ENCODE results near the gene TMEM158.

TMEM158 gene

GRCh38 chr3:45211466-45212094, 14.5 kb downstream of the TMEM158 start:
- no peak for ATAC-seq

DNA sequence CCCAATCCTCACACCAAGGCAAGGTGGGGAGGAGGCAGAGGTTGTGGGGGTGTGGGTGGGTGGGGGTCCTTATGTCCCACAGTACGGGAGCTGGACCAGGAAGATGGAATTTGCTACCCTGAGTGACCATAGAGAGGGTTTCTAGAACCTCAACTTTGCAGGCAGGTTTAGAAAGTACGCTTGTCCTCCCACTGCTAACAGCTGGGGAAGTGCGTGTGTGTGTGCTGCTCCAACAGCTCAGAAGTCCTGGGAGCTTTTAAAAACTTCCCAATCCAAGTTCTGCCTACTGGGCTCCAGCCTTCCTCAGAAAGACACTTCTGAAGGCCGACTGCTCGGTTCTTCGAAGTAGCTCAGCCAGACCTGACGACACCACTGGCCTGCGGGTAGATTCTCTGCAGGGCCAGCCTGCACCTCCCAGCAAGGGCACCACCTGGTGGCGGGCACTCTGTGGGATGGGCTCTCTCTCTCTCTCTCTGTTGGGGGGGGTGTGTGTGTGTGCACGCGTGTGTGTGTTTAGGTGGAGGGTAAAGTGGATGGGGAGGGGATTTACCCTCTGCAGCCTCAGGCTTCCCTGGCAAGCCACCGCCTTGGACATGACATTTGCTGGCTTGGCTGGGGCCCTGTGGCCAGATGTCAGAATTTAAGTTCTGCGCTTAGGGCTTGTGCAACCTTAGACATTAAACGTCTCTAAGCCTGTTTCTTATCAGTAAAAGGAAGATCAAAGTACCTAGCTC, 15.6 kb downstream of the TMEM158 start:
- ATAC-seq, result peak; percentile 99
- TF ChIP-seq SNAI2 (CRISPR knock-in tag; IDR thresholded peaks at IDR 0.05), result no peak
- TF ChIP-seq ZFP30 (CRISPR knock-in tag; IDR thresholded peaks at IDR 0.05), result peak; percentile 9; the same call in 1 of the 2 replicates

More at GRCh38 chr3:45211466-45212094, 14.5 kb downstream of the TMEM158 start:
- TF ChIP-seq ESRRG (CRISPR knock-in tag; IDR thresholded peaks at IDR 0.05), result no peak
- TF ChIP-seq ARNTL (CRISPR knock-in tag; IDR thresholded peaks at IDR 0.05; ENCODE audit: borderline replicate concordance, low read depth), result no peak
- no peak for TF ChIP-seq ZNF8 (CRISPR knock-in tag; IDR thresholded peaks at IDR 0.05)
- TF ChIP-seq ZC3H10 (CRISPR knock-in tag; IDR thresholded peaks at IDR 0.05), result no peak
- TF ChIP-seq, protein P1, sequence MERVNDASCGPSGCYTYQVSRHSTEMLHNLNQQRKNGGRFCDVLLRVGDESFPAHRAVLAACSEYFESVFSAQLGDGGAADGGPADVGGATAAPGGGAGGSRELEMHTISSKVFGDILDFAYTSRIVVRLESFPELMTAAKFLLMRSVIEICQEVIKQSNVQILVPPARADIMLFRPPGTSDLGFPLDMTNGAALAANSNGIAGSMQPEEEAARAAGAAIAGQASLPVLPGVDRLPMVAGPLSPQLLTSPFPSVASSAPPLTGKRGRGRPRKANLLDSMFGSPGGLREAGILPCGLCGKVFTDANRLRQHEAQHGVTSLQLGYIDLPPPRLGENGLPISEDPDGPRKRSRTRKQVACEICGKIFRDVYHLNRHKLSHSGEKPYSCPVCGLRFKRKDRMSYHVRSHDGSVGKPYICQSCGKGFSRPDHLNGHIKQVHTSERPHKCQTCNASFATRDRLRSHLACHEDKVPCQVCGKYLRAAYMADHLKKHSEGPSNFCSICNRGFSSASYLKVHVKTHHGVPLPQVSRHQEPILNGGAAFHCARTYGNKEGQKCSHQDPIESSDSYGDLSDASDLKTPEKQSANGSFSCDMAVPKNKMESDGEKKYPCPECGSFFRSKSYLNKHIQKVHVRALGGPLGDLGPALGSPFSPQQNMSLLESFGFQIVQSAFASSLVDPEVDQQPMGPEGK (CRISPR knock-in tag; IDR thresholded peaks at IDR 0.05; ENCODE audit: borderline replicate concordance), result no peak
- no peak for TF ChIP-seq ZFP30 (CRISPR knock-in tag; IDR thresholded peaks at IDR 0.05)
- TF ChIP-seq, protein P2, sequence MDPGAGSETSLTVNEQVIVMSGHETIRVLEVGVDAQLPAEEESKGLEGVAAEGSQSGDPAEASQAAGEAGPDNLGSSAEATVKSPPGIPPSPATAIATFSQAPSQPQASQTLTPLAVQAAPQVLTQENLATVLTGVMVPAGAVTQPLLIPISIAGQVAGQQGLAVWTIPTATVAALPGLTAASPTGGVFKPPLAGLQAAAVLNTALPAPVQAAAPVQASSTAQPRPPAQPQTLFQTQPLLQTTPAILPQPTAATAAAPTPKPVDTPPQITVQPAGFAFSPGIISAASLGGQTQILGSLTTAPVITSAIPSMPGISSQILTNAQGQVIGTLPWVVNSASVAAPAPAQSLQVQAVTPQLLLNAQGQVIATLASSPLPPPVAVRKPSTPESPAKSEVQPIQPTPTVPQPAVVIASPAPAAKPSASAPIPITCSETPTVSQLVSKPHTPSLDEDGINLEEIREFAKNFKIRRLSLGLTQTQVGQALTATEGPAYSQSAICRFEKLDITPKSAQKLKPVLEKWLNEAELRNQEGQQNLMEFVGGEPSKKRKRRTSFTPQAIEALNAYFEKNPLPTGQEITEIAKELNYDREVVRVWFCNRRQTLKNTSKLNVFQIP (CRISPR knock-in tag; IDR thresholded peaks at IDR 0.05; ENCODE audit: borderline replicate concordance, low read depth), result no peak
- no peak for TF ChIP-seq GLIS3 (CRISPR knock-in tag; IDR thresholded peaks at IDR 0.05)
- TF ChIP-seq CSDC2 (CRISPR knock-in tag; IDR thresholded peaks at IDR 0.05), result no peak
- TF ChIP-seq SNAI2 (CRISPR knock-in tag; IDR thresholded peaks at IDR 0.05), result no peak
- TF ChIP-seq, protein P3, sequence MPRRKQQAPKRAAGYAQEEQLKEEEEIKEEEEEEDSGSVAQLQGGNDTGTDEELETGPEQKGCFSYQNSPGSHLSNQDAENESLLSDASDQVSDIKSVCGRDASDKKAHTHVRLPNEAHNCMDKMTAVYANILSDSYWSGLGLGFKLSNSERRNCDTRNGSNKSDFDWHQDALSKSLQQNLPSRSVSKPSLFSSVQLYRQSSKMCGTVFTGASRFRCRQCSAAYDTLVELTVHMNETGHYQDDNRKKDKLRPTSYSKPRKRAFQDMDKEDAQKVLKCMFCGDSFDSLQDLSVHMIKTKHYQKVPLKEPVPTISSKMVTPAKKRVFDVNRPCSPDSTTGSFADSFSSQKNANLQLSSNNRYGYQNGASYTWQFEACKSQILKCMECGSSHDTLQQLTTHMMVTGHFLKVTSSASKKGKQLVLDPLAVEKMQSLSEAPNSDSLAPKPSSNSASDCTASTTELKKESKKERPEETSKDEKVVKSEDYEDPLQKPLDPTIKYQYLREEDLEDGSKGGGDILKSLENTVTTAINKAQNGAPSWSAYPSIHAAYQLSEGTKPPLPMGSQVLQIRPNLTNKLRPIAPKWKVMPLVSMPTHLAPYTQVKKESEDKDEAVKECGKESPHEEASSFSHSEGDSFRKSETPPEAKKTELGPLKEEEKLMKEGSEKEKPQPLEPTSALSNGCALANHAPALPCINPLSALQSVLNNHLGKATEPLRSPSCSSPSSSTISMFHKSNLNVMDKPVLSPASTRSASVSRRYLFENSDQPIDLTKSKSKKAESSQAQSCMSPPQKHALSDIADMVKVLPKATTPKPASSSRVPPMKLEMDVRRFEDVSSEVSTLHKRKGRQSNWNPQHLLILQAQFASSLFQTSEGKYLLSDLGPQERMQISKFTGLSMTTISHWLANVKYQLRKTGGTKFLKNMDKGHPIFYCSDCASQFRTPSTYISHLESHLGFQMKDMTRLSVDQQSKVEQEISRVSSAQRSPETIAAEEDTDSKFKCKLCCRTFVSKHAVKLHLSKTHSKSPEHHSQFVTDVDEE (CRISPR knock-in tag; IDR thresholded peaks at IDR 0.05), result no peak

DNA sequence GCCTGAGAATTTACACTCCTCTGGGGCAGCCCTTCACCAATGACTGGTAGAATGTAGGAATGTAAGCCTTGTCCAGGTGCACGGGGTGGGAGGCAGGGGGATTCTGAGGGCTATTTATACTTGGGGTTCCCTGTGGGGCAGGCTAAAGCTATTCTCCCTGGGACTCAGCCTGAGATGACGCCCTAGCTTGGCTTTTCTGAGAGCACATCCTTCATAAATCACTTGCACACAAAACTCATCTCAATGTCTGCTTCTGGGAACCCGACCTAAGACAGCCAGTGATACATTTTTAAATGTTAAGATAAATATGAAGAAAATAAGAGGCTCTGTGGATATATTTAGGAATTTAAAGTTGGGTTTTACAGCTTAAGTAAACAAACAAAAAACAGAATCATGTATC, 16.6 kb downstream of the TMEM158 start:
- ATAC-seq, result no peak
- TF ChIP-seq TOX (CRISPR knock-in tag; IDR thresholded peaks at IDR 0.05; ENCODE audit: borderline replicate concordance) (no peak), TCF4 (CRISPR knock-in tag; IDR thresholded peaks at IDR 0.05; ENCODE audit: borderline replicate concordance) (no peak), GLIS3 (CRISPR knock-in tag; IDR thresholded peaks at IDR 0.05) (no peak), ESRRG (CRISPR knock-in tag; IDR thresholded peaks at IDR 0.05) (no peak), CSRNP3 (CRISPR knock-in tag; IDR thresholded peaks at IDR 0.05) (no peak), ZFP30 (CRISPR knock-in tag; IDR thresholded peaks at IDR 0.05) (no peak), ARNTL (CRISPR knock-in tag; IDR thresholded peaks at IDR 0.05; ENCODE audit: borderline replicate concordance, low read depth) (no peak), ZNF8 (CRISPR knock-in tag; IDR thresholded peaks at IDR 0.05) (no peak), ZFP3 (CRISPR knock-in tag; IDR thresholded peaks at IDR 0.05) (no peak)
- TF ChIP-seq, protein P1 (CRISPR knock-in tag; IDR thresholded peaks at IDR 0.05; ENCODE audit: borderline replicate concordance), result no peak
- TF ChIP-seq, protein P3 (CRISPR knock-in tag; IDR thresholded peaks at IDR 0.05), result no peak
- TF ChIP-seq, protein P2 (CRISPR knock-in tag; IDR thresholded peaks at IDR 0.05; ENCODE audit: borderline replicate concordance, low read depth), result no peak

Measured in SK-N-SH treated with all-trans-retinoic acid at 6 μM for 48 hours (cell line).